GM12892 (cell line): ENCODE results near the gene AKT3.

Experiments
- DNase-seq: peaks from one replicate; pipeline ENCODE4 v3.0.0; 2011; ENCODE audit not compliant: insufficient read length
- FAIRE-seq: peaks from 2 replicates; lab custom pipeline; 2011; peaks lifted over from hg19 to GRCh38; lab: Jason Lieb, UNC
- POLR2A ChIP-seq: IDR thresholded peaks from 2 replicates; pipeline ENCODE4 v1.6.1; 2011; ENCODE audit warnings: low read depth, low read length, control low read depth
- POLR2AphosphoS5 ChIP-seq: IDR thresholded peaks from 2 replicates; pipeline ENCODE4 v1.6.1; 2011; ENCODE audit warnings: low read depth, low read length, control low read depth
- TAF1 ChIP-seq: IDR thresholded peaks from 2 replicates; pipeline ENCODE4 v1.6.1; 2011; ENCODE audit warnings: low read depth, mild to moderate bottlenecking, control low read depth, low read length, borderline replicate concordance

AKT3 gene

DNA sequence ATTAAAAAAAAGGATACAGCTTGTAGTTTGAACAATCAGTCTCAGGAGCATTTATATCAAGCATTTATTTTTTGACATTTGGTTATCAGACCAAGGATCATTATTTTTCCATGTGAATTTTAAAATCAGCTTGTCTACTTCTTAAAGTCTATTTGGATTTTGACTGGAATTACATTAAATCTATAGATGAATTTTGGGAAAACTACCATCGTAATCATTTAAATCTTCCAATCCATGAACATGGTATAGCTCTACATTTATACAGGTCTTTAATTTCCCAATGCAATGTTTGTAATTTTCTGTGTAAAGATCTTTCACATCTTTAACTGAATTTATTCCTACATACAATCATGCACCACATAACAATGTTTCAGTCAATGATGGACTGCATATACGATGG lies 203.2 kb downstream of the AKT3 start:
- DNase-seq (no peak), FAIRE-seq (no peak)
- TF ChIP-seq POLR2A: no peak

DNA sequence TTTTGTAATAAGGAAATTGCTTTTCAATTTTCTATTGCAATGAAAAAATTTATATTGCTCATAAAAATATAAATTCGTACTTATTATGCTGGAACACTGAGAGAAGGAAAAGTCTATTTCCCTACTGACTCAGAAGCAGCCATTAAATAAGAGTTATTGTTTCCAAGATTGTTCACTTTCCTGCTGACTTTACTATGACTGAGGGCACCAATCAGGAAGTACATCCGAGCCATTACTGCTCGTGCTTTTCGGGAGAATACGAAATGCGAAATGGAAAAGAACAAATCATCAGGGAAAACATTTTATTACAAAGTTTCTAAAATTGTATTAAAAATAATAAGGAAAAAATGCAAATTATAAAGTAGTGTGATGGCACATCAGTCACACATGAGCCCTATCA lies 204.8 kb downstream of the AKT3 start:
- FAIRE-seq (no peak), DNase-seq (no peak)
- TF ChIP-seq POLR2A: no peak
- TF ChIP-seq POLR2AphosphoS5: no peak
- no peak for TF ChIP-seq TAF1

DNA sequence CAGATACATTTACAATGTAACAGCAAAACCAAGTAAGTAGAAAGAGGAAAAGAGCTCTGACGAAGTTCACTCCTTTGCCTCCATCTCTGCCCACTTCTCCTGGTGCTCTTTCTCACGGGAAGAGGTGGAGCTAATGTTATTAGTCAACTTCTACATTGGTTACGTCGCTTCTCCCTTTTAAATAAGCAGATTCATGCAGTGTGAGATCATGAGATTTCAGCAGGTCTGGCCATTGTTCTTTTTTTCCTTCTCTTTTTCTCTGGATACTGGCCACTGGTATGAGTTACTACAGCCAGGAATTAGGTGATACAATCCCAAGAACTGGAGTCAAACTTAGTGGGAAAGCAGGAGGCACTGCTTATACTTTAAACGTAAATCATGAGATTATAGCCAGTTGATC lies 207.1 kb downstream of the AKT3 start:
- no peak for FAIRE-seq
- no peak for TF ChIP-seq POLR2A
- no peak for TF ChIP-seq TAF1
- TF ChIP-seq POLR2AphosphoS5: no peak
- DNase-seq: no peak

DNA sequence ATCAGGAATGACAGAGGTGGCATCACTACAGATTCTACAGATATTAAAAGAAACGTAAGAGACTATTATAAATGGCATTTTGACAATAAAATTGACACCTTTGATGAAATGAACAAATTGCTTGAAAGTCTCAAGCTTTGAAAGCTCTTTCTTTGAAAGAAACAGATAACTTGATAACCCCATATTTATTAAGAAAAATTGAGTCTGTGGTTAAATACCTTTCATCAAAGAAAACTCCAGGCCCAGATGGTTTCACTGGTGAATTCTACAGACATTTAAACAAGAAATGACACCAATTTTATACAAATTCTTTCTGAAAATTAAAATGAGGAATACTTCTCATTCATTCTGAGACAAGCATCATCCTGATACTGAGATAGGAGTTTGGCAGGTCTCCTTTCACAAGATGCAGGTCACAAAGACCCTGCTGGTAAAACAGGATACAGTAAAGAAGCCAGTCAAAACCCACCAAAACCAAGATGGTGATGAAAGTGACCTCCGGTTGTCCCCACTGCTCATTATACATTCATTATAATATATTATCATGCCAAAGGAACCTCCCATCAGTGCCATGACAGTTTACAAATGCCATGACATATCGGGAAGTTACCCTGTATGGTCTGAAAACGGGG lies 210.9 kb downstream of the AKT3 start:
- TF ChIP-seq POLR2AphosphoS5 (no peak), TAF1 (no peak), POLR2A (no peak)
- FAIRE-seq (no peak), DNase-seq (no peak)

DNA sequence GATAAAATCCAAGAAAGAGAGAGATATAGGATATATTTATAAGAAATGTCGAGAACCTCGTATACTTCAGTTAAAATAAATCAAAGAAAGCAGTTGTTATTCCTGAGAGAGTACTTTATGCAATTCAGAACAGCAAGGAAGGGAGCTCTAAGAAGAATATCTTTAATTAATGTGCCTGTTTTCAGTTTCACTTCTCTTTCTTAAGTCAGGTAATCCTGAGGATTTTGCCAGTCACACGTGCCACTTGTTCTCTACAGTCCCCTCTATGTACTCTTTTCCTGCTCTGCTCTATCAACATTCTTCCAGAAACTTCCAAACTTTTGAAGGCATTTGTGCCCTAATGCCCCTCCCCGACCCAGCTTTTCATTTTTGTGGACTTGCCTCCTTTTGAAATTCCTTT lies 211.9 kb downstream of the AKT3 start:
- TF ChIP-seq POLR2AphosphoS5: no peak
- no peak for TF ChIP-seq POLR2A
- TF ChIP-seq TAF1: no peak
- DNase-seq (no peak), FAIRE-seq (no peak)

DNA sequence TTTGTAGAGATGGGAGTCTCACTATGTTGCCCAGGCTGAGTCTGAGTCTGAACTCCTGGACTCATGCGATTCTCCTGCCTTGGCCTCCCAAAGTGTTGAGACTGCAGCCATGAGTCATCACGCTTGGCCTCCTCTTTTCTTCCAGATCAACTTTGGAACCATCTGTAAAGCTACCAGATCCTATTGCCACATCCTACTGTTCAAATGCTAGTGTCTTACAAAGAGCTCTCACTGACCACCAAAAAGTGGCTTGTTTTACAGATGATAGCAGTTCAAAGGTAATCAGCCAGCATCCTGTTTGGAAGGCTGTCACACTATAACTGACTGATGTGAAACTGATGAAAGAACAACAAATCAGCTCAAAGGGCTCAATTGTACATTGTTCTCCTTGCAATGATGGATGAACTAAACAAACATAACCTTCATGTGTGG lies 221.6 kb downstream of the AKT3 start:
- TF ChIP-seq POLR2AphosphoS5: no peak
- no peak for TF ChIP-seq POLR2A
- TF ChIP-seq TAF1: no peak
- DNase-seq: no peak
- FAIRE-seq: no peak

DNA sequence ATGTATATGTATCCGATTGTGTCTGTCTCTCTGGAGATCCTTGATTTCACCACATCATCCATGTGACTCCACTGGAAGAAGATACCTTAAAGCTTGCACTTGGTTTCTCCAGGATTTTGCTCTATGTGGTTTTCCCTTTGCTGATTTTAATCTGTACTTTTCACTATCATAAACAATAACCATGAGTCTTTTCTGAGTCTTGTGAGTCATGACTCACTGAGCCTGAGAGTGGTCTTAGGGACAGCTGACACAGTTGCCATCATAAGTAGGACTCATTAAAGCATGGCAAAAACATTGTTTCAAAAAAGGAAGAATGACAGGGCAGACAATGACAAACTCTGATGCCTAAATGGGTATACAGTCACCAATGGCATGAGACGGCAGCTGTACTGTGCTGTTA lies 226.2 kb downstream of the AKT3 start:
- TF ChIP-seq POLR2A (no peak), POLR2AphosphoS5 (no peak), TAF1 (no peak)
- no peak for DNase-seq
- no peak for FAIRE-seq

DNA sequence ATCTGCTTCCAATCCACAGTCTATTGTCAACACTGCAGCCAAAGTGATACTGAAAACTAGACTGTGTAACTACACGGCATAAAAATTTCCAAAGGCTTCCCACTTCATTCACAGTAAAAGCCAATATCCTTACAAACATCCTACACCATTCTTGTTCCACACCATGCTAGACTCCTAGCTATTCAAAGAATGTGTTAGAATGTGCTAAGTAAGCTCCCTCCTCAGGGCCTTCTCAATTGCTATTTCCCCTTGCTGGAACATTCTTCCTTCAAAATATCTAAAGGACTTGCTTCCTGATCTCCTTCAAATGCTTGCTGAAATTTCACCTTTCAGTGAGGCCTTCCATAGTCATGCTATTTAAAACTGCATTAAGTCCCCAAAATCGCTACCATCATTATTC lies 228.1 kb downstream of the AKT3 start:
- DNase-seq: no peak
- no peak for TF ChIP-seq POLR2AphosphoS5
- TF ChIP-seq POLR2A: no peak
- TF ChIP-seq TAF1: no peak
- no peak for FAIRE-seq

DNA sequence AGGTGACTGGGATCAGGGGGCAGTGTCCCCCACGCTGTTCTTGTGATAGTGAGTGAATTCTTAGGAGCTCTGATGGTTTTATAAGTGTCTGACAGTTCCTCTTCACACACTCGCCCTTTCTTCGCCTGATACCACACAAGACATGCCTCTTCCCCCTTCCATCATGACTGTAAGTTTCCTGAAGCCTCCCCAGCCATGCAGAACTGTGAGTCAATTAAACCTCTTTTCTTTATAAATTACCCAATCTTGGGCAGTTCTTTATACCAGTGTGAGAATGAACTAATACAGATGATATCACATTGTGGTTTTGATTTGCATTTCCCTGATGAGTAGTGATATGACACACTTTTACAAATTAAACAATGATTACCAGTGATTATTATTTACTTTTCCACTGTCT lies 229.9 kb downstream of the AKT3 start:
- DNase-seq (no peak), FAIRE-seq (no peak)
- no peak for TF ChIP-seq POLR2AphosphoS5
- no peak for TF ChIP-seq POLR2A
- TF ChIP-seq TAF1: no peak

DNA sequence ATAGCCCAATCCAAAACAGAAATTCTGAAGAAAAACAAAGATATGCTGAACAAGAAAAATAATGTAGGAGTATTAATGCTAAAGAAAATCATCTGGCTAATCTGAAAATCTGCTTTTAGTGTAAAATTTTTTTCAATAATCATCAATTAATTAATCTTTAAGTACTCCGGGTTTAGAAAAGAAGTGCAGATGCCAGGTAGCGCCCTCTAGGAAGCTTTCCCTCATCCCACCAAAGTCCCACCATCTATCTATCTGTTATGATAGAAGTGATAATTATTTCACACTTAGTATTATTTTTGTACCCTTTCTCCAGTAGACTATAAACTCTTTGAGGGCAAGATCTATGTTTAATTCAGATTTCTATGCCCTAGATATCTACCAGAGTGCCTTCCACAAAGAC lies 240.3 kb downstream of the AKT3 start:
- no peak for TF ChIP-seq POLR2A
- no peak for TF ChIP-seq TAF1
- no peak for TF ChIP-seq POLR2AphosphoS5
- DNase-seq (no peak), FAIRE-seq (no peak)

DNA sequence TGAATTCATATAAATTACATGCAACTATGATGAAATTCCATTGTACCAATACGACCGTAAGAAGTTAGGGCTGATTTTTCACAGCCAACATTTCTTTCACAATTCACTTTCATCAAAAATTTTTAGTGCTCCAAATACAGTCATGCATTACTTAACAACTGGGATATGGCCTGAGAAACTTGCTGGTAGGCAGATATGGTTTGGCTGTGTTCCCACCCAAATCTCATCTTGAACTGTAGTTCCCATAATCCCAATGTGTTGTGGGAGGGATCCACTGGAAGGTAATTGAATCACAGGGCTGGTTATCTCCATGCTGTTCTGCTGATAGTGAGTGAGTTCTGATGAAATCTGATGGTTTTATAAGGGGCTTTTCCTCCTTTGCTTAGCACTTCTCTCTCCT lies 244.4 kb downstream of the AKT3 start:
- FAIRE-seq: peak; percentile 5

DNA sequence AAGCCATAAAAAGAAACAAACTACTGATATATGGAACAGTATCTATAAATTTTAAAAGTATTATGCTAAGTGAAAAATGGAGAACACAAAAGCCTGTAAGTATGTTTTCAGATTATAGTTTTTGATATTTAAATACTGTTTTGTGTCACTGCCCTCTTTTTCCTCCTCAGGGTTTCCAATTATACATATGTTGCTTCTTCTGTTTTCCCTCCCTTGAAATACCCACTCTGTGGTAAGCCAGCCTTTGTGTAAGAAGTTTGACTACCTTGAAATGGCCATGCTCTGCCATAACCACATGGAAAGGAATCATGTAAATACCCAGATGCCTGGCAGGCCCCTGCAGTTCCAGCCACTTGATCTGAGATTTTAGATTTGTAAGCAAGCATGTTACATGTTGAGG lies 248.3 kb downstream of the AKT3 start:
- FAIRE-seq: no peak
- no peak for TF ChIP-seq POLR2AphosphoS5
- TF ChIP-seq TAF1: no peak
- no peak for TF ChIP-seq POLR2A
- DNase-seq: no peak

More for the DNA sequence above, 244.4 kb downstream of the AKT3 start:
- TF ChIP-seq POLR2AphosphoS5 (no peak), POLR2A (no peak), TAF1 (no peak)
- no peak for DNase-seq

DNA sequence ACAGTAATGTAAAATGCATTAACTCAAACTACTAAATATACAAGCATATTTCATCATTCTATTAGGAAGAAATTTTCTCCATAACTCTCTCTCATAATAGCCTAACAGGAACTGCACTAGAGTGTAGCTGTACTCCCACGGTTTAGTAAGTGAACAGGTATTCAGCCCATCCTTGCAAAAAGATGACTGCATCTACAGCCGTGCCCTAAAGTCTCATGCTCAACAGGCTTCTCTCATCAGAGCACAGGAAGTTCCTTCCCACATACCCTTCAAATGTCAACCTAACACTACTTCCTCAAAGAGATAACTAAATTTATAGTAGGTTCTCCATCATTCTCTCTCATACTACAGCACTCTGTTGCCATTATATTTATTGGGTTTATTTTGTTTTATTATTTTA lies 251.6 kb downstream of the AKT3 start:
- no peak for TF ChIP-seq POLR2A
- no peak for TF ChIP-seq TAF1
- no peak for TF ChIP-seq POLR2AphosphoS5
- peak; percentile 87 for FAIRE-seq
- no peak for DNase-seq

DNA sequence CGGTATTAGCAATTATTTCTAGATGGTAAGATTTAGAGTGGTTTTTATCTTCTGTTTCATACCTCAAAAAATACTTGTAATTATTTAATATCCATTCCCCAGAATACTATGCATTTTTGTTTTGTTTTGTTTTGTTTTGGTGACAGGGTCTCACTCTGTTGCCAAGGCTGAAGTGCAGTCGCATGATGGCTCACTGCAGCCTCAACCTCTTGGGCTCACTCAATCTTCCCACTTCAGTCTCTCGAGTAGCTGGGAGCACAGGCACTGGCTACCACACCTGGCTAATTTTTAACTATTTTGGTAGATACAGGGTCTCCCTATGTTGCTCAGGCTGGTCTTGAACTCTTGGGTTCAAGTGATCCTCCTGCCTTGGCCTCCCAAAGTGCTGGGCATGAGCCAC lies 252.7 kb downstream of the AKT3 start:
- no peak for FAIRE-seq
- TF ChIP-seq POLR2A (no peak), TAF1 (no peak), POLR2AphosphoS5 (no peak)
- no peak for DNase-seq
